ENCODE results near the gene PROCA1.
"Not testable (repeated sequence)": the region's sequence is repeated elsewhere in the genome, so short reads cannot be mapped to it uniquely, and the experiment has no call there.

GRCh38 chr17:28658342-28658741 is 53.3 kb downstream of the PROCA1 start:
- TF ChIP-seq CTCF, POLR2A (IDR thresholded peaks at IDR 0.05): not testable (repeated sequence)
